IPS-NIHi11 (cell line): ENCODE measurements around the gene ZNF516.

ENCODE experiments used
- DNase-seq: peaks from one replicate; pipeline ENCODE4 v3.0.0; 2012; ENCODE audit warnings: mixed read lengths, low spot score

The ZNF516 gene

DNA sequence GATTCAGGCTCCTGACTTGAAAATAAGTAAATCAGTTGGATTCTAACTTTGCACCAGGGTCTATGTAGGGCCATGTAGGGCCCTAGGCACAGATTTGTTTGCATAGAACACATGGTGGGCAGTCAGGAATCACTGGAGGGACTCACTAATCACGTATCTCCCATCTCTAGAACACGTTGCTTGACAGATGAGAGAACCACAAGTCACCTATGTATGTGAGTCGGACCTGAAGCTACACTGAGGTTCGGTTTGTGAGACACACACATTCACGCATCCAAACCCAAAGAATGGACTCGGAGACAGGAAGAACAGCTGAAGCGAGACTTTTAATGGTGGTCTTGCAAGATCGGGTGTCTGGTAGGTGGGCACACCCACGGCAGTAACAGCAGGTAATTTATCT lies 157.0 kb downstream of the ZNF516 start:
- DNase-seq = no peak

DNA sequence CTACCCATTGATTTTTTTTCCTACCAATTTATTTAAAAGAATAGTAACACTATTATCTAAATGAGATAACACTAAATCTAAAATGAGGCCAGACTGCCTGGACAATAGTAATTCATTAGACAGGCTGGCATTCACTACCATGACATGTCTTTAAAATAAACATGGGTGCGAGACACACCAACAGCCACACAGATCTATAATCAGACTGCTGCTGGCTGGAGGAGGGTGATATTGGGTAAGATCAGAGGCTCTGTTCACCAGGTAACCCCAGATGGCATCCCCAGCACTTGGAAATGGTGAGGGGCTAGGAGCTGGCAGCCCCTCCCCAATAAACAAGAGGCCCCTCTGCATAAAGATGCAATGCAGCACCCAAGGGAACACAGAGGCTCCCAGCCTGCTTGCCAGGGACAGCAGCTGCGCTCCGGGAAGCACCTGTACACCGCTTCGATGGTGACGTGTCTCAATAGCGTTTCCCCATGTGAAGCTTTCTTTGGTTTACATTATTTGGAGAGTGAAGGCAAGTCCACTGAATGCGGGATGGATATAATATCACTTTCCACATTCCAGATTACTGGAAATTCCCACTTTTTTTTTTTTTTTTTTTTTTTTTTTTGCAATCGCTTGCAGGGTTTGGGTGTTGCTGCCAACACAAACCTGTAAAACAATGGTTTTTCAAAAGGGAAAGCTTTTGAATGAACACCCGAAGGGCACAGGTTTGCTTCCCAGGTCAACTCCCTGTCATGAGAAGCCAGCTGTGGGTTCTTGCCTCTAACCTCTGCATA lies 159.0 kb downstream of the ZNF516 start:
- DNase-seq = no peak

DNA sequence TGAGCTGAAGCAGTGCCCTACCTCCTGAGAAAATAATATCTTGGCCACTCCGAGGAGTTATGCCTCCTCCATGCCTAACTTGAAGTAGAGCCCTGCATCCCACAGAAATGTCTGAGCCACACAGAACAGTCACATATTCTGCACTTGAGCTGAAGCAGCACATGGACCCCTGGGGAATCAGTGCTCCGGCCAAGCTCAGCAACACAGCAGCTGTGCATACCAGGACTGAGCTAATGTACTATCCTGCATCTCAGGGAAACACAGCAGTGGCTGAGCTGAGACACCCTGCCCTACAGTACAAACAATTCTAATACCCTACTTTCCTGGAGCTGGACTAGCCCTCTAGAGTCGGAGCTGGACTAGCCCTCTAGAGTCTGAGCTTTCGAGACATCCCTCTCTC lies 166.9 kb downstream of the ZNF516 start:
- no peak for DNase-seq

DNA sequence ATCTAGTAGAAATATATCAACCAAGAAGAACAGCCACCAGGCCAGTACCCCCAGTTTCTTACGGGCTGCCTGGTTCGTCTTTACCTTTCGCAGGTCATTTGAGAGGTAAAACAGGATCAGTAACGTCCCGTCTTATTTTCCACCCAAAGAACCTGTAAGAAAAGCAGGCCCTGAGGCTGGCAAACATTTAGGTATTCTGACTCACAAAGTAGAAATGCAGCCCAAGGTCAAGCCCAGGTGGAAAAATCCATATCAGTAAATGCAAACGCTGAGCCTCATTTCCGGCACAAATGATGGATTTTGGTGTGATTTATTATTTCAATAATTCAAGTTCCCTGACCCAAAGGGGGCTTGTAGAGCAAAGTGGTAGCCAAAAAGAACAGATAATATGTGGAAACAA lies 171.2 kb downstream of the ZNF516 start:
- no peak for DNase-seq

DNA sequence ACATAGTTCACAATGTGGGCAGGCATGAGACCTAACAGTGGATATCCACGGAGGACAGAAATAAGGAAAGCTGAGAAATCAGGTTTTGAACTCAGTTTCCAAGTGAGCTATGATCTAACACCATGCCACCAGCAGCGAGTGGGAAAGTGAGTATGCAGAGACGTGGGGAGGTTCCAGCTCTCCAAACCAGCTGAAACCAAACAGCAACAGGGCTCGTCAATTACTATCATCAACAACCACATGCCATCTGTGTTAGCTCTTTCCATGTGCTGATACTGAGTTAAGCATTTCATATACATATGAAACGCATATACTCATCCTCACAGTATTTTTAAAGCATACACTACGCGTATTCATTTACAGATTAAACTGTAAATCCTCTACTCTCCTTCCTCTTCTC lies 172.4 kb downstream of the ZNF516 start:
- DNase-seq = no peak

DNA sequence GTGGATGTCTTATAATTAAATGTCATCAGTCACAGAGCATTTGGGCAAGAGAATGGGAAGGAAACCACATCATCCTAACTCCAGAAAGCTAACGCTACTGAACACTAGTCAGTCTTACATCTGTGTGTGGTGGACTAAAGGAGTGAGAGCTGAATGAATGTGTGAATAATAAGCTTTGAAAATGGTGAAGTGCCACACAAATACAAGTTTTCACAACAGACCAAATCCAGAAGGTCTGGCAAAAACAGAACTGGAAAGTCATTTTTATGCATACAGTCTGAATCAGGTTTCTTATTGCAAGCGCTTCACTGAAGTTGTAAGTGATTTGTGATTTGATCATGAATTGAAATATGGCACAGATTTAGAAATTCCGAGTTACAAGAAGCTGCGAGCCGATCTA lies 175.7 kb downstream of the ZNF516 start:
- DNase-seq = no peak

DNA sequence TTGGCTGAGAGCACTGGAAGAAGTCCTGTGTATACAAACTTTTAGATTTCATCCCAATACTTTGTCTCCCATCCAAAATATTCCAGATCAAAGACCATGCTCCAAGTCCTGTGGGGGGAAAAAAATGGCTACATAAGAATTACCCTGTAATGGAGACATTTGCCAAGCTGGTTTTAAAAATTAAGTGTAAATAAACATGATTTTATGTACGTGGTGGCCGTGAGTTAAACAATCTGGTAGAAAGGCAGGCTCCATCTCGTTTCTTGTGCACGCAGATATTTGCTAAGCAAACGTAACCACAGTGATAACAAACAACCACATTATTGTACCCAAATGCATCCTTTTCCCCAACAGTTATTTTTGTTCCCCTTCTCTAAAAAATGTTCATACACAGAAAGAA lies 176.4 kb downstream of the ZNF516 start:
- DNase-seq = no peak

DNA sequence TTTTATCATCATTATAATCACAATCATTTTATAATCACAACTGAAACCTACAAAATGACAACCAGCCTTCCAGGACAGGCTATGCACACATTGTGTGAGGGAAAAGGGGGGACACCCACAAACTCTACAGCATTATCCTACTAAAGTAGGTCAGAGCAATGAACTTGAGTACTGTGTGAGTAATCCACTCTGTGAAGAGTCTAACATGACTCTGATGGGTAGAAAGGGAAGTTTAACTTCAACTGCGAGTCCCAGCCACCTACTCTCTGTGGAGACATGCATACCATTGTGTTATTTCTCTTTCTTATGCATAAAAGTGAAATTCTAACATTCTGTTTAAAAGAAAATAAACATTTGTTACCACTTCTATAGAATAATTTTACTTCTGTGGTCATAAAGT lies 177.9 kb downstream of the ZNF516 start:
- DNase-seq = no peak

DNA sequence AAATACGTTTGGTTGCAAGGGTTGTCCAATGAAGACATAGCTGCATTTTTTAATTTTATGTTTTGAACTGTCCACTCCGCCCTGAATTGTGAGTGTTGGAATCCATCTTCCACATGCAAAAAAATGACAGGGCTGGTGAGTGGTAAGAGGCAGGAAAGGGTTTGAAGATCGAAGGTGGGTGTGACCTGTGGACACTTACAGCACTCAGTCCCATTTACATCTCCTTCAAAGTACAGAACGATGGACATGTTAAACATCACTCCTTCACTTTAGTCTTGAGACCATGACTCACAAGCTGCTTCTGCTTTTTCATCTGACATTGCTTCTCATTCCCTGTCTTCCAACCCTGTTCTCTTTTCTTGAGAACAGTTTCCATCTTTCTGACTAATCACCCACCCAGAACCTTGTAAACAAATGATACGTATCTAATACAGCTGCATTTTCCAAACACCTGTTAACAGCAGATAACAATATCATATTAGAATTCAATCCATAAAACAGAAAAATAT lies 179.3 kb downstream of the ZNF516 start:
- DNase-seq = no peak

DNA sequence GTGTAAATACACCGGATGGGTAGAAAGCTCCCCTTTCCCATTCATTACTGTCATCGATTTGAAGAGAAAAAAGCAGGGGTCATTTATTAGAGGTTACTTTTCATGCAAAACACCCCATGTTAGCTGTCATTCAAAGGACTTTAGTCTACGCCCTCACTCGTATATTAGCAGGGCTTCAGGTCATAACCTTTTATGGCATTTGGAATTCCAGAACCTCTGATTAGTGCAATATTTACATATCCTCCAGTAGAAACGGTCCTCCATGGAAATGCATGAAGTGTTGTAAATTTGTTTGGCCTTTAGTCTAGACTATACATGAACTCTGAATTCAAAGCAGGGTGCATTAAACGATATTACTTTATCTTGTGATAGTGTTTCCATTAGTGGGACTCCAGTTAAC lies 180.5 kb downstream of the ZNF516 start:
- no peak for DNase-seq

DNA sequence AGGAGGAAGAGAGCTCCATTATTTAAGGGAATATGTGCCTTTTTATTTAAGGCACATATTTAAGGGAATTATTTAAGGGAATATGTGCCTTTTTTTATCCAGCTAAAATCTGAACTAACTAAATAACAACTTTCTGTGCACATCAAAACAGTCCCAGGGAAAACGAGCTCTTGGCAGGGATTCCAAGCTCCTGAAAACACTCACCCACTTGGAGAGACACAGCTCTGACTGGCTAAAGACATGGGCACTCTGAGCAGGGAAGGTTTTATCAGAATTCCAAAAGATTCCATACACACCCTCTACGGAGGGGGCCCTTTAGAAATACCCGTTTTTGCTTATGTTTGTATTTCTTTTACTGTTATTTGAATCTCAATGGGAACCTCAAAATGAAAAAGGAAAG lies 181.0 kb downstream of the ZNF516 start:
- no peak for DNase-seq
